Measurements from ENCODE around the gene KLHL21.

DNA sequence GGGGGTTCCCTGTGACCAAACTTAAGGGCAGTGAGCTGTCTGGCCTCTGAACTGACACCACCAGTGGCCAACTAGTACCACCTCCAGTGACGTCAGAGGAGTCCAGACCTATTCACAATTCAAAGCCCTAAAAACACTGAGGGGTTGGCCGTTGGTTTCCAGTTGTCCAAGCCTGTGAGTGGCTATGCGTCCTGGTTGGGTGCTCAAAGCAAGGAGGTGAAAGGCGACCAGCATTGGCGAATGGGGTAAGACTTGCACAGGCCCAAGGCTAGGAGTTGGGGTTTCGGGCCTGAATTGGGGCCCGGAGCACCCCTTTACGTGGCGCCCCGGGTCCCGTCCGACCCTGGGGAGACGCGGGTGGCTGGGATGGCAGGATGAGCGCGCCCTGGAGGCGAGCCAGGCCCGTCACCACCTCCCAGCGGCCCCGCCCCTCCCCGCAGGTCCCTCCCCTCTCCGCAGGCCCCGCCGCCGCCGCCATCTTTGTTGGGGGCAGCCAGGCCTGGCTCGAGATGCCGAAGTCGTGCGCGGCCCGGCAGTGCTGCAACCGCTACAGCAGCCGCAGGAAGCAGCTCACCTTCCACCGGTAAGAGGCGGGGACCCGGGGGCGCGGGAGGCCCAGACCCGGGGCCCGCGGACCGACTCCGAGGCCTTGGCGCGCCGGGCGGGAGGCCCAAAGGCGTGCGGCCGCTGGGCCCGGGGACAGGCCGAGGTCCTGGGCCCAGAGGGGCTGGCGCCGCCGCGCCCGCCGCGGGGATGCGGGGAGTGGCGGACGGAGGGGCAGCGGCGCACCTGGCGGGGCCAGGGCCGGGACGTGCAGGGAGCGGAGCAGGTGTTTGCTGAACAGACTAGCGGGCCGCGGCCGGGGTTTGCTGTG lies 22.3 kb upstream of the KLHL21 start, which contains the start of gene THAP3:
- TF ChIP-seq, protein P1, sequence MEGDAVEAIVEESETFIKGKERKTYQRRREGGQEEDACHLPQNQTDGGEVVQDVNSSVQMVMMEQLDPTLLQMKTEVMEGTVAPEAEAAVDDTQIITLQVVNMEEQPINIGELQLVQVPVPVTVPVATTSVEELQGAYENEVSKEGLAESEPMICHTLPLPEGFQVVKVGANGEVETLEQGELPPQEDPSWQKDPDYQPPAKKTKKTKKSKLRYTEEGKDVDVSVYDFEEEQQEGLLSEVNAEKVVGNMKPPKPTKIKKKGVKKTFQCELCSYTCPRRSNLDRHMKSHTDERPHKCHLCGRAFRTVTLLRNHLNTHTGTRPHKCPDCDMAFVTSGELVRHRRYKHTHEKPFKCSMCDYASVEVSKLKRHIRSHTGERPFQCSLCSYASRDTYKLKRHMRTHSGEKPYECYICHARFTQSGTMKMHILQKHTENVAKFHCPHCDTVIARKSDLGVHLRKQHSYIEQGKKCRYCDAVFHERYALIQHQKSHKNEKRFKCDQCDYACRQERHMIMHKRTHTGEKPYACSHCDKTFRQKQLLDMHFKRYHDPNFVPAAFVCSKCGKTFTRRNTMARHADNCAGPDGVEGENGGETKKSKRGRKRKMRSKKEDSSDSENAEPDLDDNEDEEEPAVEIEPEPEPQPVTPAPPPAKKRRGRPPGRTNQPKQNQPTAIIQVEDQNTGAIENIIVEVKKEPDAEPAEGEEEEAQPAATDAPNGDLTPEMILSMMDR (IDR thresholded peaks at IDR 0.05): peak; percentile 57
- no peak for TF ChIP-seq EZH2 (IDR thresholded peaks at IDR 0.05; ENCODE audit: borderline replicate concordance, insufficient read depth, low read depth, low read length, poor library complexity, severe bottlenecking)

Measured in B cell (primary cell).